Measurements from ENCODE around the gene CFAP46. TPM values are rescaled to one million over a fixed set of nuclear protein-coding genes. Genes with fewer than 3 reads are reported as not detected.

Gene CFAP46
- total RNA-seq, 1 experiment from 2014 or later, result 1.6 TPM

DNA sequence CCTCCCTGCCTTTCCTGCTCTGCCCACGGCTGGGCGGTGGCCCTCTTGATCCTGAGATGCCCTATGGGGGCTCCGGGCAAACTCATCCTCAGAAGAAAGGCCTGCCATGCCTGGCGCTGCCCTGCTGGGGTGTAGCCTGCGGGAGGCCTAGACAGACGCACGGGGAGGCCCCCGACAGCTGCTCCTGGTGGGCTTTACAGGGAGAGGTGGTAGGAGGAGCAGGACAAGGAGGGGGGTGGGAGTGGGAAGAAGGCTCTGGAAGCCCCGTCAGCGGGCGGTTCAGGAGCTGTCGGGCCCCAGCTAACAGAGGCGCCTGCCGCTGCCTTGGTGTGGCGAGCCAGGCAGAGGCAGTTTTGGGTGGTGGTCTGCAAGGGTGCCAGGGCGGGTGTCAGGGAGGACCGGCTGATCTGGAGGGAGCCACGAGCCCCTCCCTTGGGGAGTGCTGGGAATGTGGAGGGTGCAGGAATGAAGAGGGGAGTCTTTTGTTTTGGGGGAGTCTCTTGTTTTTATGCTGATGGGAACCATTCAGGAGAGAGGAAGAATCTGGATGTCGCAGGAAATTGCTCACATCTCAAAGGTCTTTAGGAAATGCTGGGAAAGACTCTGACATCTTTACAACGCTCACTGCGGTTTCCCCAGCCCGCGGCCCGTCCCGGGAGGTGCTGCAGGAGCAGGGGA lies 63.5 kb downstream of the CFAP46 start:
- intact Hi-C loops (cut with micrococcal nuclease; ENCODE audit: unreplicated experiment), result no loop called here
- Histone ChIP-seq H3K27ac (ENCODE audit: low read length) (no peak overlapping the region), H3K9me3 (ENCODE audit: control insufficient read depth, insufficient read depth, low read depth, low read length) (no peaks in the 10 kb centered on the region), H3K4me3 (ENCODE audit: low read depth in 2 of 2, low read length in 2 of 2) (no peak overlapping the region), H3K4me1 (ENCODE audit: control insufficient read depth, insufficient read depth, low read length) (no peaks in the 10 kb centered on the region), H3K27me3 (ENCODE audit: control insufficient read depth, insufficient read depth, low read length) (peaks cover 9% of the 10 kb centered on the region), H3K36me3 (ENCODE audit: control insufficient read depth, insufficient read depth, low read length) (no peaks in the 10 kb centered on the region)
- POLR2A ChIA-PET, result no interaction called here
- ATAC-seq (peak; percentile 3; the same call in 1 of the 2 replicates), DNase-seq (ENCODE audit: low read depth, low spot score) (no peak)
- no TSS peak for BruUV-seq (replicated peaks)
- CTCF ChIA-PET, result no interaction called here
- TF ChIP-seq, protein P1, sequence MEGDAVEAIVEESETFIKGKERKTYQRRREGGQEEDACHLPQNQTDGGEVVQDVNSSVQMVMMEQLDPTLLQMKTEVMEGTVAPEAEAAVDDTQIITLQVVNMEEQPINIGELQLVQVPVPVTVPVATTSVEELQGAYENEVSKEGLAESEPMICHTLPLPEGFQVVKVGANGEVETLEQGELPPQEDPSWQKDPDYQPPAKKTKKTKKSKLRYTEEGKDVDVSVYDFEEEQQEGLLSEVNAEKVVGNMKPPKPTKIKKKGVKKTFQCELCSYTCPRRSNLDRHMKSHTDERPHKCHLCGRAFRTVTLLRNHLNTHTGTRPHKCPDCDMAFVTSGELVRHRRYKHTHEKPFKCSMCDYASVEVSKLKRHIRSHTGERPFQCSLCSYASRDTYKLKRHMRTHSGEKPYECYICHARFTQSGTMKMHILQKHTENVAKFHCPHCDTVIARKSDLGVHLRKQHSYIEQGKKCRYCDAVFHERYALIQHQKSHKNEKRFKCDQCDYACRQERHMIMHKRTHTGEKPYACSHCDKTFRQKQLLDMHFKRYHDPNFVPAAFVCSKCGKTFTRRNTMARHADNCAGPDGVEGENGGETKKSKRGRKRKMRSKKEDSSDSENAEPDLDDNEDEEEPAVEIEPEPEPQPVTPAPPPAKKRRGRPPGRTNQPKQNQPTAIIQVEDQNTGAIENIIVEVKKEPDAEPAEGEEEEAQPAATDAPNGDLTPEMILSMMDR (IDR thresholded peaks at IDR 0.05), result no peak
- TF ChIP-seq SIN3A (IDR thresholded peaks at IDR 0.05; ENCODE audit: borderline replicate concordance, insufficient read depth, low read depth, low read length) (no peak), POLR2AphosphoS5 (IDR thresholded peaks at IDR 0.05; ENCODE audit: low read depth, low read length) (no peak), TCF7L2 (IDR thresholded peaks at IDR 0.05; ENCODE audit: low read depth, low read length) (no peak)
- TF ChIP-seq, protein P2, sequence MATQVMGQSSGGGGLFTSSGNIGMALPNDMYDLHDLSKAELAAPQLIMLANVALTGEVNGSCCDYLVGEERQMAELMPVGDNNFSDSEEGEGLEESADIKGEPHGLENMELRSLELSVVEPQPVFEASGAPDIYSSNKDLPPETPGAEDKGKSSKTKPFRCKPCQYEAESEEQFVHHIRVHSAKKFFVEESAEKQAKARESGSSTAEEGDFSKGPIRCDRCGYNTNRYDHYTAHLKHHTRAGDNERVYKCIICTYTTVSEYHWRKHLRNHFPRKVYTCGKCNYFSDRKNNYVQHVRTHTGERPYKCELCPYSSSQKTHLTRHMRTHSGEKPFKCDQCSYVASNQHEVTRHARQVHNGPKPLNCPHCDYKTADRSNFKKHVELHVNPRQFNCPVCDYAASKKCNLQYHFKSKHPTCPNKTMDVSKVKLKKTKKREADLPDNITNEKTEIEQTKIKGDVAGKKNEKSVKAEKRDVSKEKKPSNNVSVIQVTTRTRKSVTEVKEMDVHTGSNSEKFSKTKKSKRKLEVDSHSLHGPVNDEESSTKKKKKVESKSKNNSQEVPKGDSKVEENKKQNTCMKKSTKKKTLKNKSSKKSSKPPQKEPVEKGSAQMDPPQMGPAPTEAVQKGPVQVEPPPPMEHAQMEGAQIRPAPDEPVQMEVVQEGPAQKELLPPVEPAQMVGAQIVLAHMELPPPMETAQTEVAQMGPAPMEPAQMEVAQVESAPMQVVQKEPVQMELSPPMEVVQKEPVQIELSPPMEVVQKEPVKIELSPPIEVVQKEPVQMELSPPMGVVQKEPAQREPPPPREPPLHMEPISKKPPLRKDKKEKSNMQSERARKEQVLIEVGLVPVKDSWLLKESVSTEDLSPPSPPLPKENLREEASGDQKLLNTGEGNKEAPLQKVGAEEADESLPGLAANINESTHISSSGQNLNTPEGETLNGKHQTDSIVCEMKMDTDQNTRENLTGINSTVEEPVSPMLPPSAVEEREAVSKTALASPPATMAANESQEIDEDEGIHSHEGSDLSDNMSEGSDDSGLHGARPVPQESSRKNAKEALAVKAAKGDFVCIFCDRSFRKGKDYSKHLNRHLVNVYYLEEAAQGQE (IDR thresholded peaks at IDR 0.05; ENCODE audit: insufficient read depth in 1 of 2, low read depth in 2 of 2, low read length in 1 of 2), result no peak
- in situ Hi-C loops (cut with HindIII; ENCODE audit: low pct_unique_long_range_greater_than_20kb, low sequenced_read_pairs), result no loop called here

DNA sequence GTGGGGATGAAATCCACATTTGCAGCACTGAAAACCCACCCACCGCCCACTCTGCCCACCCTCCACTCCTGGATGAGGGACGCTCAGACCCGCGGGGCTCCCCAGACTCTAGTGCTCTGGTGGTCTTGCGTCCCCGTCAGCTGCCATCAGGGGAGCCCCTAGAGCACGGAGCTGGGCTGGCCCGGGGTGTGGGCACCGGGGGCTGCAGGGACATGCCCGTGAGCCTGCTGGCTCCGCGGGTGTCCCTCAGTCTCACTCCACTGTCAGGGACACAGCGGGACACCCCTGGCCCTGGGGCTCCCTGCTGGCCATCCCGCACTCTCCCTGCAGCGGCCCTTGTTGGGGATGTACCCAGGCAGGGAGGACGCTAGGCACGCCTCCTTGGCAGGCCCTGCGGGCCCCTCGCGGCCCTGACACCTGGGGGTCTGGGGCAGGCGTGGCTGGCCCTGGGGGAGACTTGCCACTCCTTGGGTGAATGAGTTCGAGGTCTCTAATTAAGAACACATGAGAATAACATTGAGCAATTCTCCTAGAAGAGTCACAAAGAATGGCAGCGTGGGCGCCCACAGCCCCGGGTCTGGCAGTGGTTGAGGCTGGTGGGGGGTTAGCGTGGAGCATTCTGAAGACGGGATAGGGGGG lies 64.2 kb downstream of the CFAP46 start:
- Histone ChIP-seq H3K4me1 (ENCODE audit: control insufficient read depth, insufficient read depth, low read length) (no peaks in the 10 kb centered on the region), H3K9me3 (ENCODE audit: control insufficient read depth, insufficient read depth, low read depth, low read length) (no peaks in the 10 kb centered on the region), H3K27ac (ENCODE audit: low read length) (no peak overlapping the region), H3K4me3 (ENCODE audit: low read depth in 2 of 2, low read length in 2 of 2) (no peak overlapping the region), H3K27me3 (ENCODE audit: control insufficient read depth, insufficient read depth, low read length) (peaks cover 11% of the 10 kb centered on the region), H3K36me3 (ENCODE audit: control insufficient read depth, insufficient read depth, low read length) (no peaks in the 10 kb centered on the region)
- in situ Hi-C loops (cut with HindIII; ENCODE audit: low pct_unique_long_range_greater_than_20kb, low sequenced_read_pairs) (no loop called here), intact Hi-C loops (cut with micrococcal nuclease; ENCODE audit: unreplicated experiment) (no loop called here)
- TF ChIP-seq, protein P2 (IDR thresholded peaks at IDR 0.05; ENCODE audit: insufficient read depth in 1 of 2, low read depth in 2 of 2, low read length in 1 of 2), result no peak
- TF ChIP-seq SIN3A (IDR thresholded peaks at IDR 0.05; ENCODE audit: borderline replicate concordance, insufficient read depth, low read depth, low read length), result no peak
- TF ChIP-seq POLR2AphosphoS5 (IDR thresholded peaks at IDR 0.05; ENCODE audit: low read depth, low read length), result no peak
- no peak for TF ChIP-seq TCF7L2 (IDR thresholded peaks at IDR 0.05; ENCODE audit: low read depth, low read length)
- TF ChIP-seq, protein P1 (IDR thresholded peaks at IDR 0.05), result no peak
- ATAC-seq (no peak), DNase-seq (ENCODE audit: low read depth, low spot score) (no peak)
- CTCF ChIA-PET, result no interaction called here
- BruUV-seq (replicated peaks), result no TSS peak
- POLR2A ChIA-PET, result no interaction called here

Measured in Panc1 (cell line).